Measurements from ENCODE around the gene GNE.
"Not testable (repeated sequence)": the region's sequence is repeated elsewhere in the genome, so short reads cannot be mapped to it uniquely, and the experiment has no call there.

GNE gene, protein sequence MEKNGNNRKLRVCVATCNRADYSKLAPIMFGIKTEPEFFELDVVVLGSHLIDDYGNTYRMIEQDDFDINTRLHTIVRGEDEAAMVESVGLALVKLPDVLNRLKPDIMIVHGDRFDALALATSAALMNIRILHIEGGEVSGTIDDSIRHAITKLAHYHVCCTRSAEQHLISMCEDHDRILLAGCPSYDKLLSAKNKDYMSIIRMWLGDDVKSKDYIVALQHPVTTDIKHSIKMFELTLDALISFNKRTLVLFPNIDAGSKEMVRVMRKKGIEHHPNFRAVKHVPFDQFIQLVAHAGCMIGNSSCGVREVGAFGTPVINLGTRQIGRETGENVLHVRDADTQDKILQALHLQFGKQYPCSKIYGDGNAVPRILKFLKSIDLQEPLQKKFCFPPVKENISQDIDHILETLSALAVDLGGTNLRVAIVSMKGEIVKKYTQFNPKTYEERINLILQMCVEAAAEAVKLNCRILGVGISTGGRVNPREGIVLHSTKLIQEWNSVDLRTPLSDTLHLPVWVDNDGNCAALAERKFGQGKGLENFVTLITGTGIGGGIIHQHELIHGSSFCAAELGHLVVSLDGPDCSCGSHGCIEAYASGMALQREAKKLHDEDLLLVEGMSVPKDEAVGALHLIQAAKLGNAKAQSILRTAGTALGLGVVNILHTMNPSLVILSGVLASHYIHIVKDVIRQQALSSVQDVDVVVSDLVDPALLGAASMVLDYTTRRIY

DNA sequence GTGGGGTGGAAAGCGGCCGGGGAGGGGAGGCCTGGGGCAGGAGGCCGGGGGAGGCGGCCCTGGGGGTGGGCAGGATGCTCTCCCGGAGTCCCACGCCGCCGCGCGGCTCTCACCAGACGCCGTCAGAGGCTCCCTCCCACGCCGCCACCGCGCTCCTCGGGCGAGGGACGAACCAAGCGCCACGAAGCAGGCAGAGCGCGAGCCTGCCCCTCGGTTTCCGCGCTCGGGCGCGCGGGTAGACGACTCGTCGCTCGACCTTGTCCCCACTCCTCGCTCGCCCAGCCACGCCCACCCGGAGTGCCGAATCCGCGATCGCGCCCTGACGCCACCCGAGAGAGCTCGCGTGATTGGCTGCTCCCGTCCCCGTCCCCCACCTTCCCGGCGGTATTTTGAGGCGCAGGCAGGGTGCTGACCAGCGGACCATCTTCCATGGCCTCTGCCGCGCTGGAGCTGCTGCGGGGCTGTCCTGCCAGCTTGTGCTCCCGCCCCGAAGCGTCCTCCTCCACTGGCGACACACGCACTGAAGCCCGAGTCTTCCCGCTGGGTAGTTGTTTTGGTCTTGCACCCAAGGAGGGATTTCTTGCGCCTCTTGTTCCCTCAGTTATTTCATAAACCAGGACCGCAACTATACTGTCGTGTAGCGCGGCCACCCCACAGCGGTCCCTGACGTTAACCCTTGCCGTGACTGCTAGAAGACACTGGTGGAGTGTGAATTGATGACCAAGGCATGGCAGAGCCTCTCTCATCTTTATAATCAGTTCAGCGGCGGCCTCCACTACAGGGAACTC is at the start of gene GNE:
Gene GNE, minus strand, starts transcription at position 241 of the 788 bp plus-strand sequence. CDS start 9,093 bp downstream, outside the sequence.
- DNase-seq (ENCODE audit: low read depth in 2 of 2, low spot score in 1 of 2): peak; percentile 97

DNA sequence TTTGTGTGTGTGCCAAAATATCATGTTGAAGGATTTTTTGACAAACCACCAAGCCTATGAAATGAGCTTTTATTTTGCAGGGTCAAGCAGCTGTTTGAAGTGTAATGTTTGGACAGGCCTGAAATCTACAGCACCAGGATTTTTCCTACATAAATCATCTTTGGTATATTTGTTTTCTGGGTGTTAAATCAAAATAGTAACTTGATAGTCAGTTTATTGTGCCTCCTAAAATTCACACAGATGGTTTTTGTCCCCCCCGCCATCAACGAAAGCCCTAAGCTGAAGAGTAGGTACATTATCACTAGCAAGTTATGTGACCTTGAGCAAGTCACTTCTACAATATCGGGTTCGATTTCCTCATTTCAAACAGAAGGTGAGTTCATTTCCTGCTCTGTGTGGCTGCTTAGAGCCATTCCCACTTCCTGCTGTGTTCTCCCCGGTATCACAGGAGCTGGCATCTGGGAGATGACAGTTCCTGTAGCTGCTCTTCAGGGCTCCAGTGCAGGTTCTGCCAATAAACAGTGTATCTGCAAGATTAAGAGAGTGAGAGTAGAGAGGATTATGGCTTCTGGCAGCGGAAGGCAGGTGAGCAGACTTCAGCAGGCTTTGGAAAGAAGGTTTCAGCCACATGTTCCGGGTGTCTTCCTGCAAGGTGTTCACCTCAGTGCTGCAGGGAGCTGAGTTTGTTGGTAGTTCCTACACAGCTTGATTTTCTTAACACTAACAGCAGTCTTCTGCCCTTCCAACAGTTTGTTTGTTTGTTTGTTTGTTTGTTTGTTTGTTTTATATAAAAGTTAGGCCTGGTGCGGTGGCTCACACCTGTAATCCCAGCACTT is 48.4 kb upstream of the GNE start:
- DNase-seq (ENCODE audit: low read depth in 2 of 2, low spot score in 1 of 2): no peak

DNA sequence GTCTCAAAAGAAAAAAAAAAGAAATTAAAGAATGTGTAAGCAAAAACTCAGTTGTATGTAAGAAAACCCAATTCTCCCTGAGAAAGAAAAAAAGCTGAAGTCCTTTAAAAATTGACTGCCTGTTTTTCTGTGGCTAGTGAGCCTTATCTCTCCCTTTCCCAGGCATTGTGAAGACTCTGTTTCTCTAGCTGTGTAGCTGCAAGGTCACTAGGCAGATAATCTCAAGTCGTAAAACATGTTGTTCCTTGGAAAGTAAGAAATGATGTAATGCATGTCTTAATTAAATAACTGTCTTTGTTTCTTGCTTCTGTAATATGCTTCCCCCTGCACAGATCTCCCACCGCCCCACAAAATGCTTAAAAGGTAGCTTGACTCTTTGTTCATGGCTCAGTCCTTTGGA is 46.1 kb upstream of the GNE start:
- not testable (repeated sequence) for DNase-seq (ENCODE audit: low read depth in 2 of 2, low spot score in 1 of 2)

DNA sequence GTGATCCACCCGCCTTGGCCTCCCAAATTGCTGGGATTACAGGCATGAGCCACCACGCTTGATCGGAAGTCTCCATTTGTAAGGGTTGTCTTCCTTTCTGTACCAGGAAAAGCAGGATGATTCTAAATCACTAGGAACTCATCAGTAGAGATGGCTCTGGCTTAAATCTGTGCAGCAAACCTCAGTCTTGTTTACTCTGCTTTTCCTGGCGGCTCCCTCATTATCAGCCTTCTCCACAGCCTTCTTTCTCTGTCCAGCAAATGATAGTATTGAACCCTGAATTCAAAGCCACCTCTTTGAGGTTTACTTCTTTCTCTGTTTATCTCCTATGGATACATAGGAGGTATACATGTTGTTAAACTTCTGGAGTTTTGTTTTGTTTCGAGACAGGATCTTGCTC is 43.0 kb upstream of the GNE start:
- no peak for DNase-seq (ENCODE audit: low read depth in 2 of 2, low spot score in 1 of 2)

DNA sequence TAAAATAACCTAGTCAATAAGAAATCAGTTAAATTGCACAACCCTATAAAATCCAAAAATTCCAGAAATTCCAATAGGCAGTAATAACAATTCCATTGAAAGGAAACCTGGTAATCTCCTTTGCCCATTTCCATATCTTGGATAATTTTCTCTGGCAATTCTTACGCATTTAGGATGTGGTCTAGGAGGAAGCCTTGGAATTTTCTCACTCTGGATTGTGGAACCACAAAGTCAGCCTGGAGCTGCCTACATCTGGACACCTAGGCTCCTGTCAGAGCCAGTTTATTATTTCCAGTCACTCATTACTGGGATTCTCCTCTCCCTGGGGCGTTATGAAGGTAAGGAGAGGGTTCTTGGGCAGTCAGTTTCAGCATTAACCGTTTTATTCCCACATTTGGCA is 40.3 kb upstream of the GNE start:
- no peak for DNase-seq (ENCODE audit: low read depth in 2 of 2, low spot score in 1 of 2)

DNA sequence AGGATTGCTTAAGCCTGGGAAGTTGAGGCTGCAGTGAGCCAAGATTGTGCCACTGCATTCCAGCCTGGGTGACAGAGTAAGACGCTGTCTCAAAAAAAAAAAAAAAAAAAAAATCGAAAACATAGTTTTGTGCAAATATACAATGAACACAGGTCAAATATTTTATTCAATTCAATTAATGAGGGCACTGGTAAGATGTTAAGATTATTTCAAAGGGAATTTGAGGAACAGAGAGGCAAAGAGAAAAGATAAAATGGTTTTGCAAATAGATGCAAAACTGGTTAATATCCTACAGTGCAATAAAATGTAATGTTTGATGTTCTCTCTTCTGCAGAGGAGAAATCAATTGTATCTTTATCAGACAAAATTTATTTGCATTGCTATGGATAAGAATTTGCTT is 39.5 kb upstream of the GNE start:
- DNase-seq (ENCODE audit: low read depth in 2 of 2, low spot score in 1 of 2): no peak

DNA sequence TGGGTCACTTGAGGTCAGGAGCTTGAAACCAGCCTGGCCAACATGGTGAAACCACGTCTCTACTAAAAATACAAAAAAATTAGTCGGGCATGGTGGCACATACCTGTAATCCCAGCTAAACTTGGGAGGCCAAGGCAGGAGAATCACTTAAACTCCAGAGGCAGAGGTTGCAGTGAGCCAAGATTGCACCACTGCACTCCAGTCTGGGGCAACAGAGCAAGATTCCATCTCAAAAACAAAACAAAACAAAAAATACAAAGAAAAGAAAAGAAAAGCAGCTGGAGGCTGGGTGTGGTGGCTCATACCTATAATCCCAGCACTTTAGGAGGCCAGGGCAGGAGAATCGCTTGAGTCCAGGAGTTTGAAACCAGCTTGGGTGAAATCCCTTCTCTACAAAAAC is 36.7 kb upstream of the GNE start:
- DNase-seq (ENCODE audit: low read depth in 2 of 2, low spot score in 1 of 2): not testable (repeated sequence)

DNA sequence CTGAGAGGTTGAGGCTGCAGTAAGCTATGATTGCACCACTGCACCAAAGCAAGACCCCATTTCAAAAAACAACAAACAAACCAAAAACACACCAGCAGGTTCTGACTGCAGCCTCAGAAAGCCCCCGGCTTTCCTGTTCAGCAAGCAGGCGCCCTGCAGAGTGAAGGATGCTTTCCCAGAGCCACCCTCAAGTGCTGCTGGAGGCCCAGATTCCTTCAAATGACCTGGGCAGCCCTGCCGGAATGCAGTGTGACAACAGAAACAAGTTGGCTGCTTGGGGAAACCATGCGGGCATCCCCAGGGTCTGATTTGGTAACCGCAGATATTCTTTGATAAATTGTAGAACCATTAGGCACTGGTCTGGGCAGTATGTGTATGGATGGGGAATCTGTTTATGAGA is 35.7 kb upstream of the GNE start:
- DNase-seq (ENCODE audit: low read depth in 2 of 2, low spot score in 1 of 2): no peak

DNA sequence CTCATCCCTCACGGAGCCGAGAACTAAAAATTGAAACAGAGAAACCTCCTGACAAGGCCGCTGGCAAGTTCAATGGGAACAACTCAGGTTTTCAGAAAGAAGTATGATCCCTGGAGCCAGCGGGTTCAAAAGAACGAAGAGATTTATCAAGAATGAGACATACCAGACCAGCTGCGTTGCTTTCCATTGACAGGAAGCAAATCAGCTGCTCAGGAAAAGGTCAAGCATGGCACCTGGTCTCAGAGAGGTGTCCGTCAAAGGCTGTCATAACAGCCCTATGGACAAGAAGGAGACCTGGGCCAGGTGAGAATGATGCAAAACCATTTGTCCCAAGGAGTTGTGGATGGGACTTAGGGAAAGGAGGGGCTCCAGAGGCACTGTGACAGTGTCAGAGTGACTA is 34.9 kb upstream of the GNE start:
- no peak for DNase-seq (ENCODE audit: low read depth in 2 of 2, low spot score in 1 of 2)

DNA sequence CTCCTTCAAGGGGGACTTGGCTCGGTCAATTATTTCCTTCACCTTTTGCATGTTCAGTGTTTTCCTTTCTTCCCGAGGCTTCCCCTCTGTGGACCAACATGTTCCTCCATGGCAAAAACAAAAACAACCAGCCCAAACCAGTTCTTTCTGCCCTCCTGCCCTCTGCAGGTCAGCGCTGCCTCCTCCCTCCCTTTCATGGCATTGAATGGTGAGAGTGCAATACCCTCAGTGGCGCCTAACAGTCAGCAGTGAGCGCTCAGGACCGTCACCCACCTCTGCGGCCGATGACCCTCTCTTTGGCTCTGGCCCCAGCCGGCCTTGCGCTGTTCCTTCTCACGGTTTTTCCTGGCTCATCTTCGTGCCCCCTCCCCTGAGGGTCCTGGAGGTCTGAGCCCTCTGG is 34.4 kb upstream of the GNE start:
- DNase-seq (ENCODE audit: low read depth in 2 of 2, low spot score in 1 of 2): no peak

DNA sequence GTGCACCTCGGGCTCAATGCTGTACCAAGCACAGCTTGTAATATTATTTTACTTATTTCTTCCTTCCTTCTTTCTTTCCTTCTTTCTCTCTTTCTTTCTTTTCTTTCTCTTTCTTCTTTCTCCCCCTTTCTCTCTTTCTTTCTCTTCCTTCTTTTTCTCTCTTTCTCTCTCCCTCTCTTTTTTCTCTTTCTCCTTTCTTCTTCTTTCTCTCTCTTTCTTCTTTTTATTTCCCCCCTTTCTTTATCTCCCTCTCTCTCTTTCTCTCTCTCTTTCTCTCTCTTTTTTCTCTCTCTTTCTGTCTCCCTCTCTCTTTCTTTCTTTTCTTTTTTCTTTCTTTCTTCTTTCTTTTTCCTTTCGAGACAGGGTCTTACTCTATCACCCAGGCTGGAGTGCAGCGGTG is 32.7 kb upstream of the GNE start:
- DNase-seq (ENCODE audit: low read depth in 2 of 2, low spot score in 1 of 2): no peak

DNA sequence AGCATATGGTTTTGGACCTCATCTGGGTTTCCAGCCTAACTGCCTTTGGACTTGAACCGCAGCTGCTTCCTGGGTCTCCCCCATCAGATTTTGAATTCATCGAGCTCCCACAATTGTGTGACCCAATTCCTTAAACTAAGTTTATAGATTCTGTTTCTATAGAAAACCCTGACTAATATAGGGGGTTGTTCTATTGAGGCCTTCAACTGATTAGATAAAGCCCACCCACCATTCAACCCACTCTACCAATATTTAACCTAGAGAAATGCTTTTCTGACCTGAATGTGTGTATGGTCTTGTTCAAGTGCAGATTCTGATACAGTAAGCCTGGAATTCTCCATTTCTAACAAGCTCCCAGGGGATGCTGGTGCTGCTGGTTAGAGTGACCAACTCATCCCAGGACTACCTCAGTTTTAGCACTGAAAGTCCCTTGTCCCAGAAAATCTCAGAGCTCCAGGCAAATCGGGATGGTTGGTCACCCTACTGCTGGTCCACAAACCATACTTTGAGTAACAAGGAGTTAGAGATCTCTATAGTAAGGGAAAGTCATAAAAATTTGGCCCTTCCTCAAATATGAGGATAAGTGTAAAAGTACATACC is 31.7 kb upstream of the GNE start:
- DNase-seq (ENCODE audit: low read depth in 2 of 2, low spot score in 1 of 2): no peak

DNA sequence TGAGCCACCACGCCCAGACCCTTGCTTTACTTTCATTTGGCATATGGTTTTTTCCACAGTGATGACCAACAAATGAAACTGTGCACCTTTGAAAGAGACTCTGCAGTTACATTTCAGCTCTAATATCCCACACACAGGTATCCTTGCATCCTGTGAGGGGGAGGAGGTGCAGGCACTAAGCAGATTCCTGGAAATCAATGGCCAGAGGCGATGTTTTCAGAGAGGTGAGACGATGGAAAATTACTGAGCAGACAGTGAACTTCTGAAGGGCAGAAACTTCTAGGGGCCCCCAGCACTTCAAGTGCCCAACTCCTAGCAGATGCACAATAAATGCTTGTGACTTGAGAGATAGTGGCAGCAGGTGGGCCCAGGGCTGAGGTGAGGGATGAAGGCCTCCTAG is 29.8 kb upstream of the GNE start:
- no peak for DNase-seq (ENCODE audit: low read depth in 2 of 2, low spot score in 1 of 2)

DNA sequence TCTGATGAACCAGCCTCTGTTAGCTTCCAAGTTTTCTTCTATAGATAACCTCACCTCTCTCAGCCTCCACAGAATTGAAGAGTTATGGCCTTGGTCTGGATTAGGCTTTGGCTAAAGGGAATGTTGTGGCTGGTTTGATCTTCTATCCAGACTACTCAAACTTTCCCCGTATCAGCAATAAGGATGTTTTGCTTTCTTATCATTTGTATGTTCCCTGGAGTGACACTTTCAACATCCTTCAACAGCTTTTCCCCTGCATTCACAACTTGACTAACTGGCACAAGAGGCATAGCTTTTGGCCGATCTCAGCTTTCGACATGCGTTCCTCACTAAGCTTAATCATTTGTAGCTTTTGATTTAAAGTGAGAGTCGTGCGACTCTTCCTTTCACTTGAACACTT is 28.1 kb upstream of the GNE start:
- no peak for DNase-seq (ENCODE audit: low read depth in 2 of 2, low spot score in 1 of 2)

DNA sequence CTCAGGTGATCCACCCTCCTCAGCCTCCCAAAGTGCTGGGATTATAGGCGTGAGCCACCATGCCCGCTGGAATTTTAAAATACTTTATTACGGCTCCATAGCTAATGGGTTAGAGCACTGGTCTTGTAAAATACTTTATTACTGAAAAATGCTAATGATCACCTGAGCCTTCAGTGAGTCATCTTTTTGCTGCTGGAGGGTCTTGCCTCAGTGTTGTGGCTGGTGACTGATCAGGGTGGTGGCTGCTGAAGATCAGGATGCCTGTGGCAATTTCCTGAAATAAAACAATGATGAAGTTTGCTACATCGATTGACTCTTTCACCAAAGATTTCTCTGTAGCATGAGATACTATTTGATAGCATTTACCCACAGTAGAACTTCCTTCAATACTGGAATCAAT is 26.0 kb upstream of the GNE start:
- DNase-seq (ENCODE audit: low read depth in 2 of 2, low spot score in 1 of 2): no peak

DNA sequence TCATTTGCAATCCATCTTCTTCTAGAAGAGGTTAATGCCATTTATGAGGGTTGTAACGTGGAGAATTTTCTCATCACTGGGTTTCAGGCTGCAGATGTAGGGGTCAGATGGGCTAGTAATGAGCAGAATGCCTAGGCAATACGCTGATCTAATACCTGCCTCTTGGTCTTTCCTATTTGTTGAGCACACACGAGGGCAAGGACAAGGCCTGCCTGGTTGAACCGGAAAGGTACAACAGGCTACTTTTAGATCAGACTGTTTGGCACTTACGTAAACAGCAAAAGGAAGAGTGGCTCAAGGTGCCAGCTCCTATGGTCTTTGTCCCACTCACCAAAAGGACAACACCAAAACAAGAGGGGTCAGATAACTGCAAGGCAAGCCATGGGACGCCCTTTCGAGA is 24.0 kb upstream of the GNE start:
- no peak for DNase-seq (ENCODE audit: low read depth in 2 of 2, low spot score in 1 of 2)

DNA sequence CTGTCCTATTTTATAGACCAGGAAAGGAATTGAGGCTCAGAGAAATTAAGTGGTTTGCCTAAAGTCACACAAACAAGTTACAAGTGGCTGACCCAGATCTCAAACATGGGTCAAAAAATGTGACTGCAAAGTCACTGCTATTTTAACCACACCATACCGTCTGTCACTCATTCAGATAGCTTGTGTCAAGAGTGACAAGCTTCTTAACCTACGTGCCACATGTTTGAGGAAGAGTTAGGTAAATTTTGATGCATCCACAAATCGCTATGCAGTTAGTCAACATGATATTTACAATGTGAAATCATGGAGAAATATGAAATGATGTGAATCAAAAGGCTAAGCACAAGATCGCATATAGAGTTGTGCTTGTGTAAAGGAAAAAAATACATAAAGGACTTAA is 22.7 kb upstream of the GNE start:
- no peak for DNase-seq (ENCODE audit: low read depth in 2 of 2, low spot score in 1 of 2)

DNA sequence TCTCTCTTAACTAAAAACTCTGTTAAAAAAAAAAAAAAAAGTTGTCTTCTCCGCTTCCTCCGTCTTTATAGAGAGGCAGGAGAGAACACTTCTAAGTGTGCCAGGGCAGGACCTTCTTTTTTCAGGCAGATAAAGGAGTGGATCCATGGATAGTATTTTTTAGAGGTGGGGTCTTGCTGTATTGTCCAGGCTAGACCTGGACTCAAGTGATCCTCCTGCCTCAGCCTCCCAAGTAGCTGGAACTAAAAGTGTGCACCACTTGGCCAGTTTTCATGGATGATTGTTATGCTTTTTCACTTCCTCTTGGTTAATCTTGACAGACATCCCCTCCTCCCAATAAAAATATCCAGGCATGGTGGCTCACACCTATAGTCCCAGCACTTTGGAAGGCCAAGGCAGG is 20.0 kb upstream of the GNE start:
- no peak for DNase-seq (ENCODE audit: low read depth in 2 of 2, low spot score in 1 of 2)

DNA sequence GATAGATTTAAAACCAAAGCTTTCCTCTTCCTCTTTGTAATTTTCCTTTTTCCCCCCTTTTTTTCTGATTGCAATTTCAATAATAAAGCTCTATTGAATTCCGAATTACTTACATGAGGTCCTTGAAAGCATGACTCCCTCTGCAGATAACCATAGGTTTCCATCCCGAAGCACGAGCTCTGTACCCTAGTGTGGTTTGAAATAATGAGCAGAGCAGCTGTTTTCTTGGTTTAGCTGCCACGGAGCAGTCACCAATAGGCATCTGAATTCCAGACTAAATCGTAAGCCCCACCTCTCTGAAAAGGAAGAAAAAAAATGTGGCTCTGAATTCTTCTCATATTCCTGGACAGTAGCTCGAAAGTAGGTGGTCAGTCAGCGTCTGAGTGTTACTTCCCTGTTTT is 18.5 kb upstream of the GNE start:
- DNase-seq (ENCODE audit: low read depth in 2 of 2, low spot score in 1 of 2): no peak

DNA sequence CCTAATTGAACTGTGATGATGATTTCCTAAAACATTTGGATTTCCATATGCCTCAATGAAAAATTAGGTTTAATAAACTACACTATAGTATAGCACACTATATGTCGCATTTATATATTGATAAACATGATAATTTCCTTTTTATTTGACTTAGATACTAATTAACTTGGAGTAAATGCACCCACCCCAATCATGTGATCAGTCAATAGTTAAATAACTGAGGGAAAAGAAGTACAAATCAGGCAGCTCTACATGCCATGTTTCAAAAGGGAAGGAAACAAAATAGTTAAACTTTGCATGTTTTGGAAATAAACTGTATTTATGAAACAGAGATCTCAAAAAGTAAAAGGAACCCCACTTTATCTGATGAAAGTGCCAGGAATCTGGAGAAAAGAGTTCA is 18.0 kb upstream of the GNE start:
- no peak for DNase-seq (ENCODE audit: low read depth in 2 of 2, low spot score in 1 of 2)

DNA sequence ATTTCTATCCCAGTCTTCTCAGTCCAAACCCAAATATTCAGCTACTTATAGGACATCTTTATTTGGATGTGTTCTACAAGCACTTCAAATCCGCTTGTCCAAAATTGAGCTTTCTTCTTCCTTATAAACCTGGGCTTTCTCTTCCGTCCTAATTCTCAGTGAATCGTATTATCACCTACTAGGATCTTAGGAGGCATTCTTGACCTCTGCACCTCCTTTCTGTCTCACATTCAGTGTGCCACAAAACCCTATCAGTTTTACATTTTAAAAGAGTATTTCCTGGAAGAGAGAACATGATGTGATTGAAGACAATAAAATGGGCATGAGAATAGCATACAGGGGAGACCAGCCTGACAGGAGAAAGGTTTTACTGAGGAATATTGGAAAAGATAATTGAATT is 16.8 kb upstream of the GNE start:
- DNase-seq (ENCODE audit: low read depth in 2 of 2, low spot score in 1 of 2): no peak

All from stimulated activated CD8-positive, alpha-beta memory T cell treated with anti-CD3 and anti-CD28 coated beads, Interleukin-4, amount 100 ng/mL, for 4 hours (primary cell).